ENCODE results near the gene ASB16. TPM values are rescaled to one million over a fixed set of nuclear protein-coding genes. Genes with fewer than 3 reads are reported as not detected.
A peak's percentile ranks its signal among the peaks of the same experiment; 100 is the strongest.

The ASB16 gene
- total RNA-seq, 1 donor from 2014 or later, result 12.9 TPM

GRCh38 chr17:44193326-44194084, 23.0 kb downstream of the ASB16 start:
- Histone ChIP-seq H3K36me3 (peaks cover 80% of the 10 kb centered on the region), H3K9me3 (replicated peaks) (no peaks in the 10 kb centered on the region), H3K4me1 (peaks cover 19% of the 10 kb centered on the region), H3K27ac (replicated peaks) (no peak overlapping the region), H3K27me3 (ENCODE audit: low read depth) (no peaks in the 10 kb centered on the region), H3K4me3 (no peak overlapping the region)
- DNase-seq, result no peak
- intact Hi-C loops (cut with micrococcal nuclease), result no loop called here
- TF ChIP-seq CTCF (IDR thresholded peaks at IDR 0.05; ENCODE audit: borderline replicate concordance), result no peak

- TF ChIP-seq CTCF (IDR thresholded peaks at IDR 0.05; ENCODE audit: borderline replicate concordance), result no peak
- H3K27ac ChIP-seq (replicated peaks), result no peak overlapping the region
- peaks cover 32% of the 10 kb centered on the region for H3K4me1 ChIP-seq
- intact Hi-C loops (cut with micrococcal nuclease), result no loop called here
- H3K36me3 ChIP-seq, result peaks cover 50% of the 10 kb centered on the region
- no peak overlapping the region for H3K4me3 ChIP-seq
- H3K9me3 ChIP-seq (replicated peaks), result no peaks in the 10 kb centered on the region
- DNase-seq, result no peak
- H3K27me3 ChIP-seq (ENCODE audit: low read depth), result no peaks in the 10 kb centered on the region
These were observed 26.6 kb downstream of the ASB16 start for GRCh38 chr17:44197107-44197506.

GRCh38 chr17:44197980-44198720, 27.6 kb downstream of the ASB16 start:
- H3K27me3 ChIP-seq (ENCODE audit: low read depth), result no peaks in the 10 kb centered on the region
- TF ChIP-seq CTCF (IDR thresholded peaks at IDR 0.05; ENCODE audit: borderline replicate concordance), result no peak
- peaks cover 32% of the 10 kb centered on the region for H3K4me1 ChIP-seq
- peak overlapping the region; percentile 98 for H3K27ac ChIP-seq (replicated peaks)
- peak overlapping the region; percentile 84 for H3K4me3 ChIP-seq
- DNase-seq, result no peak
- H3K9me3 ChIP-seq (replicated peaks), result no peaks in the 10 kb centered on the region
- intact Hi-C loops (cut with micrococcal nuclease), result no loop called here
- peaks cover 44% of the 10 kb centered on the region for H3K36me3 ChIP-seq

GRCh38 chr17:44198721-44199552, 28.4 kb downstream of the ASB16 start:
- intact Hi-C loops (cut with micrococcal nuclease), result no loop called here
- peak; percentile 67 for DNase-seq

More at GRCh38 chr17:44198721-44199552, 28.4 kb downstream of the ASB16 start:
- no peak for TF ChIP-seq CTCF (IDR thresholded peaks at IDR 0.05; ENCODE audit: borderline replicate concordance)
- H3K4me1 ChIP-seq, result peaks cover 38% of the 10 kb centered on the region
- H3K36me3 ChIP-seq, result peaks cover 36% of the 10 kb centered on the region
- no peaks in the 10 kb centered on the region for H3K27me3 ChIP-seq (ENCODE audit: low read depth)
- peak overlapping the region; percentile 84 for H3K4me3 ChIP-seq
- H3K27ac ChIP-seq (replicated peaks), result peak overlapping the region; percentile 98
- no peaks in the 10 kb centered on the region for H3K9me3 ChIP-seq (replicated peaks)

All from left ventricle myocardium inferior (tissue), 1 donor.